Urinary bladder (tissue), 4 donors: ENCODE data around the gene RABGAP1L. TPM values are rescaled to one million over a fixed set of nuclear protein-coding genes. Genes with fewer than 3 reads are reported as not detected.
A peak's percentile ranks its signal among the peaks of the same experiment; 100 is the strongest.
"Not testable (repeated sequence)": the region's sequence is repeated elsewhere in the genome, so short reads cannot be mapped to it uniquely, and the experiment has no call there.

Experiments used
- DNase-seq: peaks from one replicate; pipeline ENCODE4 v3.0.0-alpha.2; 2015; ENCODE audit errors: extremely low spot score
- H3K27ac ChIP-seq: one replicate; pipeline ENCODE4 v1.5.1; 2013; ENCODE audit warnings: low read depth, mild to moderate bottlenecking, moderate library complexity
- H3K36me3 ChIP-seq: one replicate; pipeline ENCODE4 v1.6.1; 2013; ENCODE audit warnings: mild to moderate bottlenecking, moderate library complexity; ENCODE audit not compliant: insufficient read depth
- H3K4me1 ChIP-seq: one replicate; pipeline ENCODE4 v1.6.1; 2013; ENCODE audit warnings: mild to moderate bottlenecking, moderate library complexity; ENCODE audit not compliant: insufficient read depth
- H3K4me3 ChIP-seq: one replicate; pipeline ENCODE4 v1.5.1; 2013; ENCODE audit warnings: low read depth, low read length
- WGBS: extraction: QIAGEN DNeasy Blood & Tissue Kit; methylation state at CpG from one replicate; pipeline ENCODE4 v1.1.7; 2013; 5-methylcytosine and 5-hydroxymethylcytosine counted together
- polyA plus RNA-seq: library from polyadenylated mRNA; stranded (reverse); fragments of 200-250 nt; gene quantifications from one replicate; pipeline ENCODE4 v1.2.3, GENCODE V29; 2013
- total RNA-seq: library from RNA; depleted of rRNA; stranded (reverse); fragments of >200 nt; gene quantifications from one replicate; pipeline ENCODE4 v1.2.3, GENCODE V29; 2014
- donor health status: healthy with polysubstance abuse.
- donor health status: healthy.

The RABGAP1L gene
- total and polyA plus RNA-seq, 2 donors: 14.5 to 102 TPM

GRCh38 chr1:174797398-174797797 lies 638.1 kb downstream of the RABGAP1L start:
- 98% methylated on average over 2 of the region's 2 CpGs for WGBS

GRCh38 chr1:174799136-174799479 lies 639.8 kb downstream of the RABGAP1L start:
- 35% methylated on average over 3 of the region's 3 CpGs for WGBS

More at GRCh38 chr1:174797398-174797797, 638.1 kb downstream of the RABGAP1L start:
- Histone ChIP-seq H3K27ac (no peak overlapping the region), H3K4me3 (no peak overlapping the region), H3K4me1 (no peaks in the 10 kb centered on the region), H3K36me3 (no peaks in the 10 kb centered on the region)
- DNase-seq: no peak

GRCh38 chr1:174800216-174800851 lies 641.0 kb downstream of the RABGAP1L start:
- Histone ChIP-seq H3K4me3 (peak overlapping the region; percentile 45), H3K4me1 (no peaks in the 10 kb centered on the region), H3K36me3 (no peaks in the 10 kb centered on the region), H3K27ac (no peak overlapping the region)
- DNase-seq: no peak
- 8% methylated on average over 10 of the region's 10 CpGs for WGBS

More at GRCh38 chr1:174799136-174799479, 639.8 kb downstream of the RABGAP1L start:
- H3K36me3 ChIP-seq: no peaks in the 10 kb centered on the region
- H3K4me3 ChIP-seq: peak overlapping the region; percentile 45
- H3K4me1 ChIP-seq: no peaks in the 10 kb centered on the region
- no peak overlapping the region for H3K27ac ChIP-seq
- no peak for DNase-seq

- DNase-seq: no peak
- H3K27ac ChIP-seq: no peak overlapping the region
- no peak overlapping the region for H3K4me3 ChIP-seq
- H3K4me1 ChIP-seq: no peaks in the 10 kb centered on the region
- WGBS: 39% methylated on average over 1 of the region's 1 CpG
- H3K36me3 ChIP-seq: no peaks in the 10 kb centered on the region
Measured at GRCh38 chr1:174800876-174801275, 641.6 kb downstream of the RABGAP1L start.

DNA sequence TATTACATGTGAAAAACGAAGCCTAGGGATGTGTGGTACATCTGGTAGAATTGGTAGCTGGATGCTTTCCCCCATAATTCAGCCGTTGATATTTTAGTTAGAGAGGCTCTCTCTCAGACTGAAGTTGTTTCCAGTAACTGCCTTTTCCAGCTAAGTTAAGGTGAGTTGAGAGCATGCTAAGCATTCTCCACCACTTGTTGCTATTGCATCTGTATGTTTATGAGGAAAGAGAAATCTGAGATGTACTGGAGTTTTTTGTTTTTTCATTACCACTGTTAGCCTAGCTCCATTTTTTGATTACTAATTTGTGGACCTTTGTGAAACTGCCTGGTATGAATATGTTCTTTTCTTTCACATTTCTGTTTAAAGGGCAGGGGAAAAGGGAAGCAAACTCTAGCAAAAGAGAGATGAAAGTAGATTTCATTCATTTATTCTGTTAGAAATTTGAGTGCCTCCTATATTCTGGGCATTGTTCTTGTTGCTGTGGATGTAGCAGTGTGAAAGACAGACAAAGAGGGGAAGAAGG lies 650.5 kb downstream of the RABGAP1L start:
- H3K36me3 ChIP-seq: no peaks in the 10 kb centered on the region
- no peak overlapping the region for H3K27ac ChIP-seq

DNA sequence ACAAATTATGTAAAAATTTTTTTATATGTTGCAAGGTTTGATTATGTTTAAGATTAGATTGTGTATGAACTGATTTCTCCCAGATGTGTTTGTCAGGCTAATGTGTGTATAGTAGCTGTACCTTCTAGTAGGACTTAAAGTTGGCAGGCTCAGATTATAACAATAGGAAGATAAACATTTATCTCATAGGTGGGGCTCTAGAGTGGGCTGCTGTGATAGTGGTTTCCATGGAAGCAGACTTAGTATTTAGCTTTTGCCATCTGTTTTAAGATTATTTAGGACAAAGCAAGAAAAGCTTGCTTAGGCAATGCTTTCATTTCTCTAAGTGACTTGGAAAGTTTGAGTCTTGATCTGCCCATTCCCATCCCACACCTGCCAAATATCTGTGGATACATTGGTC lies 652.7 kb downstream of the RABGAP1L start:
- Histone ChIP-seq H3K36me3 (no peaks in the 10 kb centered on the region), H3K4me3 (no peak overlapping the region), H3K27ac (no peak overlapping the region), H3K4me1 (no peaks in the 10 kb centered on the region)
- DNase-seq: no peak

More for the DNA sequence above, 650.5 kb downstream of the RABGAP1L start:
- no peak for DNase-seq
- 54% methylated on average over 2 of the region's 2 CpGs for WGBS
- H3K4me1 ChIP-seq: no peaks in the 10 kb centered on the region
- H3K4me3 ChIP-seq: no peak overlapping the region

DNA sequence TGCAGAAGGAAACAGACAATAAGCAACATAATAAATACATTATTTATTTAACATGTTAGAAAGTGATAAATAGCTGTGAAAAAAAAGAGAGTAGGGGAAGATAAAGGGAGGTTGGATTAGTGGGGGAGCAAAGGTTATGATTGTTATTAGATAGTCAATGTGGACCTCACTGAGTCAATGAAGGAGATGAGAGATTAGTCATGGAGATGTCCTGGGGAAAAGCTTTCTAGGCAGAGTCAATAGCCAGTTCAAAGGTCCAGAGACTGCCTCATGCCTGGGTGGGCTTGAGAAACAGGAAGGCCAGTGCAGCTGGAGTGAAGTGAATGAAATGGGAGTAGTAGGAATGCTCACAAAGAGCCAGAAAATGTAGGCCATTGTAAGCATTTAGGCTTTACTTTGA lies 653.3 kb downstream of the RABGAP1L start:
- H3K36me3 ChIP-seq: no peaks in the 10 kb centered on the region
- no peaks in the 10 kb centered on the region for H3K4me1 ChIP-seq
- DNase-seq: no peak
- no peak overlapping the region for H3K4me3 ChIP-seq
- no peak overlapping the region for H3K27ac ChIP-seq

- Histone ChIP-seq H3K4me3 (no peak overlapping the region), H3K4me1 (no peaks in the 10 kb centered on the region), H3K27ac (no peak overlapping the region), H3K36me3 (no peaks in the 10 kb centered on the region)
- DNase-seq: no peak
- WGBS: 89% methylated on average over 3 of the region's 3 CpGs
Measured at GRCh38 chr1:174815036-174815435, 655.7 kb downstream of the RABGAP1L start.

DNA sequence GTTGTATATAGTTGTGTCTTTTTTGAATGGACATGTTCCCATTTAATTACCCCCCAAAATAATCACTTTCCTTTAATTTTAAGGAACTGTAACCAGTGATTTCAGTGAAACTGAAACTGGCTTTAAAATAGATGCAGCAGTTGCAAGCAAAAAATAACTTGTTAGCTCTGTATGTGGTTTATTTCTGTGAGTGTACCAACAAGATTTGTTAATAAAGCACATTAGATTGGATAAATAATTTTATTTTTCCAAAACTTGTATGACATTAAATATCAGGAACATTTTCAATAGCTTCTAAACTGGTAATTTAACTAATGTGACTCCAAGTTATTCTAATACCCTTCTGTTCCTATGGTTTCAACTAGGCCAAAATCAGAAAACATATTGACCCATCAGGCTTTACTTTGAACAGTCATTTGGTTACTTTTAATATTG lies 656.2 kb downstream of the RABGAP1L start:
- Histone ChIP-seq H3K4me3 (no peak overlapping the region), H3K27ac (no peak overlapping the region), H3K4me1 (no peaks in the 10 kb centered on the region), H3K36me3 (no peaks in the 10 kb centered on the region)
- DNase-seq: no peak

DNA sequence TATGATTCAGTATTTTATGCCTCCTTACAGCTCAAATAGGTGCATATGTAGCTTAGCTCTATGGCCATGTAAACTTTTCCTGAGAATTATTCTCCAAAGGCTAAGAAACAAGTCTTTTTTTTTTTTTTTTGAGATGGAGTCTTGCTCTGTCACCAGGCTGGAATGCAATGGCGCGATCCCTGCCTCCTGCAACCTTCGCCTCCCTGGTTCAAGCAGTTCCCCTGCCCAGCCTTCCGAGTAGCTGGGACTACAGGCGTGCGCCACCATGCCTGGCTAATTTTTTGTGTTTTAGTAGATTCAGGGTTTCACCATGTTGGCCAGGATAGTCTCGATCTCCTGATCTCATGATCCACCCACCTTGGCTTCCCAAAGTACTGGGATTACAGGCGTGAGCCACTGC lies 657.3 kb downstream of the RABGAP1L start:
- H3K4me3 ChIP-seq, H3K36me3 ChIP-seq: not testable (repeated sequence)

GRCh38 chr1:174818014-174818616 lies 658.8 kb downstream of the RABGAP1L start:
- no peaks in the 10 kb centered on the region for H3K4me1 ChIP-seq
- no peak for DNase-seq
- H3K27ac ChIP-seq: no peak overlapping the region
- no peak overlapping the region for H3K4me3 ChIP-seq
- no peaks in the 10 kb centered on the region for H3K36me3 ChIP-seq
- 79% methylated on average over 4 of the region's 4 CpGs for WGBS

More for the DNA sequence above, 657.3 kb downstream of the RABGAP1L start:
- not testable (repeated sequence) for DNase-seq, H3K4me1 ChIP-seq, H3K27ac ChIP-seq
- 97% methylated on average over 8 of the region's 8 CpGs for WGBS

- no peaks in the 10 kb centered on the region for H3K4me1 ChIP-seq
- H3K4me3 ChIP-seq: no peak overlapping the region
- no peak for DNase-seq
- 85% methylated on average over 1 of the region's 1 CpG for WGBS
- no peak overlapping the region for H3K27ac ChIP-seq
- H3K36me3 ChIP-seq: no peaks in the 10 kb centered on the region
Measured at GRCh38 chr1:174818951-174819350, 659.6 kb downstream of the RABGAP1L start.

- Histone ChIP-seq H3K27ac (no peak overlapping the region), H3K4me3 (no peak overlapping the region), H3K36me3 (no peaks in the 10 kb centered on the region), H3K4me1 (no peaks in the 10 kb centered on the region)
- no peak for DNase-seq
Measured at GRCh38 chr1:174819596-174819995, 660.3 kb downstream of the RABGAP1L start.

DNA sequence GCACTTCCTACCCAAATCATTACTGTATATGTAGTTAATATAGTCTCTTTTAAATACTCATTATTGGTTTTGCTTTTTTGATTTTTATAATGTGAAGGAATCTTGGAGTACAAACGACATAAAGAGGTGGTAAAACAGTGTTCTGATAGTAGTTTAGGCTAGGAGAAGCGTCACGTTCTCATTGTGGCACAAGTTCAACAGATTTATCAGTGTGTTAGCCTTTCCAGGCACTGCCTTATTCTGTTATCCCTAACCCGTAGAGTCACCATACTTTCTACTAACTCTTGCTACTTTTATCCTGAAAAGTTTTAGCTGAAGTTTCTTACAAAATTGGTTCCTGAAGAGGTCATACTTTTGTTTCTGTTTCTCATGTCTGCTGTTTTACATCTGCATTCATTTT lies 665.8 kb downstream of the RABGAP1L start:
- Histone ChIP-seq H3K4me3 (no peak overlapping the region), H3K36me3 (no peaks in the 10 kb centered on the region), H3K4me1 (no peaks in the 10 kb centered on the region), H3K27ac (no peak overlapping the region)
- DNase-seq: no peak
- 54% methylated on average over 4 of the region's 4 CpGs for WGBS
